Transverse colon (tissue), 3 donors: ENCODE measurements around the gene CNTFR.

Experiments used
- CTCF ChIP-seq, 5 experiments: fragments of 200-600 bp in 3 of 5; fragments of 450-650 bp in 2 of 5; sonication (generic) in 3 of 5; IDR thresholded peaks; 1 replicate in 2 of 5; 2 replicates in 3 of 5; pipeline ENCODE4 v1.5.1; 2016 to 2017; ENCODE audit warnings: antibody characterized with exemption in 5 of 5, inconsistent platforms in 3 of 5, mild to moderate bottlenecking in 2 of 5, moderate library complexity in 1 of 5
- POLR2A ChIP-seq: fragments of 450-650 bp; IDR thresholded peaks from one replicate; pipeline ENCODE4 v1.6.1; 2016; ENCODE audit warnings: antibody characterized with exemption, mild to moderate bottlenecking, moderate library complexity

DNA sequence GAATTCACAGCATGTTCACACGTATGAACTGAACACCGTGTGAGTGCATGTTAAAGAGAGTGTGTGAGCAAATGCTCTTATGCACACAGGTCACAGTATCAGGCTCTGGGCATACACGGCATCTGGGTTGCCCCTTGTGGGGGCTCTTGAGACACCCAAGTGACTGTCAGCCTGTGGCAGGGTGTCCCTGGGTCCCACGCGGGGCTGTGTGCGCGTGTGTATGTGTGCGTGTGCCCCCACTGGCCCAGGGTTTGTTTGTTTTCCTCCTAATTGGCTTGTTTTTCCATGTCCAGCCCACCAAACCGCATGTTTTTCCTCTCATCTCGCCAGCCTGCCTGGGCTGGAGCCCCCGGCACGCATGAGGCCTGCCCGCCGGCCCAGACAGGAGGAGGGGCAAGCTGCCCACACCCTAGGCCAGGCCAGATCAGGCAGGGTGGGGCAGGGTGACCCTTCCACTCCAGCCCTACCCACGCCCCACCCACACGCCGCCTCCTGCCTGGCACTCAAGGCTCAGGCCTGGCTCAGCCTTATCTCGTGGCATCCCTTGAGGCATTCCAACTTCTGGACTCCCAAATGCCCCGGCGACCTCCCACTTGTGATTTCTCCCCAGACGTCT lies 28.8 kb downstream of the CNTFR start:
- TF ChIP-seq CTCF (IDR thresholded peaks at IDR 0.05) (no peak), POLR2A (no peak)
